Mesendoderm (in vitro differentiated cells): ENCODE results near the gene TIMP3.

Experiments used
- DNase-seq: peaks from one replicate; pipeline ENCODE4 v3.0.0; 2013
- H2AK5ac ChIP-seq: 2 replicates; pipeline ENCODE4 v1.6.1; 2013; ENCODE audit warnings: low read length, inconsistent platforms
- H2BK120ac ChIP-seq: 2 replicates; pipeline ENCODE4 v1.6.1; 2013; ENCODE audit warnings: low read depth, mild to moderate bottlenecking, low read length, moderate library complexity, mixed read lengths
- H2BK15ac ChIP-seq: replicated peaks from 2 replicates; pipeline ENCODE4 v1.6.1; 2013; ENCODE audit warnings: low read depth, mild to moderate bottlenecking, moderate library complexity
- H2BK5ac ChIP-seq: 2 replicates; pipeline ENCODE4 v1.6.1; 2013; ENCODE audit warnings: low read length, inconsistent platforms
- H3K18ac ChIP-seq: 2 replicates; pipeline ENCODE4 v1.6.1; 2013; ENCODE audit warnings: mild to moderate bottlenecking, low read length, mixed read lengths
- H3K23ac ChIP-seq: one replicate; pipeline ENCODE4 v1.6.1; 2013; ENCODE audit warnings: low read length
- H3K27ac ChIP-seq: 2 replicates; pipeline ENCODE4 v1.5.1; 2013; ENCODE audit warnings: low read depth, mild to moderate bottlenecking, inconsistent platforms, low read length, moderate library complexity
- H3K27me3 ChIP-seq: 2 replicates; pipeline ENCODE4 v1.6.1; 2013; ENCODE audit warnings: low read length, control low read depth, mild to moderate bottlenecking, inconsistent platforms; ENCODE audit not compliant: insufficient read depth, poor library complexity
- H3K36me3 ChIP-seq: 2 replicates; pipeline ENCODE4 v1.6.1; 2013; ENCODE audit warnings: low read length, inconsistent platforms; ENCODE audit not compliant: control insufficient read depth, insufficient read depth
- H3K4ac ChIP-seq: one replicate; pipeline ENCODE4 v1.6.1; 2013; ENCODE audit warnings: low read depth, mild to moderate bottlenecking, low read length, moderate library complexity
- H3K4me1 ChIP-seq: 2 replicates; pipeline ENCODE4 v1.6.1; 2013; ENCODE audit warnings: low read depth, low read length, inconsistent platforms; ENCODE audit not compliant: control insufficient read depth
- H3K4me2 ChIP-seq: 2 replicates; pipeline ENCODE4 v1.6.1; 2013; ENCODE audit warnings: low read length
- H3K4me3 ChIP-seq: 2 replicates; pipeline ENCODE4 v1.5.1; 2013; ENCODE audit warnings: mild to moderate bottlenecking, low read length
- H3K56ac ChIP-seq: one replicate; pipeline ENCODE4 v1.6.1; 2013; ENCODE audit warnings: low read length
- H3K79me1 ChIP-seq: 2 replicates; pipeline ENCODE4 v1.6.1; 2013; ENCODE audit warnings: low read length, inconsistent platforms
- H3K79me2 ChIP-seq: 2 replicates; pipeline ENCODE4 v1.6.1; 2013; ENCODE audit warnings: mild to moderate bottlenecking, low read length; ENCODE audit not compliant: control insufficient read depth, insufficient read depth
- H3K9ac ChIP-seq: 2 replicates; pipeline ENCODE4 v1.6.1; 2013; ENCODE audit warnings: low read length, inconsistent platforms
- H4K5ac ChIP-seq: one replicate; pipeline ENCODE4 v1.6.1; 2013; ENCODE audit warnings: low read length
- H4K8ac ChIP-seq: one replicate; pipeline ENCODE4 v1.6.1; 2013; ENCODE audit warnings: low read depth, mild to moderate bottlenecking, control low read depth, low read length, moderate library complexity
- WGBS: extraction: QIAGEN DNeasy Blood & Tissue Kit; methylation state at CpG from one replicate; pipeline ENCODE4 v1.1.7; 2013; ENCODE audit warnings: low lambda C conversion rate, missing lambda C conversion rate; ENCODE audit not compliant: insufficient coverage; ENCODE audit errors: extremely low coverage; 5-methylcytosine and 5-hydroxymethylcytosine counted together

TIMP3 gene

DNA sequence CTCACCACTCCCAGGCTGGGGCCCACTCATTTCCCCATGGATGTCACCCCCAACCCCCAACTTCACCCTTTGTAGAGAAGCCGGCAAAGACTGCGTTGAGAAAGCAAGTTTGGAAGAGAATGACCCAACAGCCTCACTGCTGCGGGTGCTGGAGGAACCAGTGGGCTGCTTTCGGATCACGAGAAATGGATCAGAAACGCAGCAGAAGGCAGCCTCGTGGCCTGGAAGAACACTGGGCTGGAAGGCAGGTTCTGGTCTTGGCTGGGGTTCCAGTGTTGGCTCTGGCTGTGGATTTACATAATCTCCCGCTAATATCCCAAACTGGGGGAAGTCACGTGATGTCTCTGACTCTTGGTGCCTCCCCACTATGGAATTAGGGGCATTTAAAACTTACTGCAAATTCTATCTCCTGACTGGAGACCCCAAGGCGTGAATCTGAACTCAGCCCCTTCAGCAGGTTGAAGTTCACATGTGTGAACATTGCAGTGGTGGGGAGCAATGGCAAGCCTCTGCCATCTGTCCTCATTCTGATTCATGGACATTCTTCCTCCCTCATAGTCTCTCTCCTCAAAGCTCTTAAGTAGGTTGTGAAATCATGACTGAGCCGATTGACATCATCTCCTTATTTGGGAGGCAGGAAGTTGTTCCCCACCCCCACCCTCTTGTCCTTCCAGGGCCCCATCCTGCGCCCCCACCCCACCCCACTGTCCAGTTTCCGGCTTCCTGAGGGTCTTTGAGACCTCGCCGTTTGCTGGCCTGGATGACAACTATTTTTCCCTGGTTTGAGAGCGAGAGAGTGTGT is 37.0 kb upstream of the TIMP3 start:
- H3K4ac ChIP-seq, result peak overlapping the region; percentile 2
- H3K18ac ChIP-seq, result no peak overlapping the region
- H3K36me3 ChIP-seq, result no peaks in the 10 kb centered on the region
- H3K9ac ChIP-seq, result no peak overlapping the region
- no peak overlapping the region for H2AK5ac ChIP-seq
- H3K27ac ChIP-seq, result no peak overlapping the region
- H3K56ac ChIP-seq, result no peak overlapping the region
- H3K79me1 ChIP-seq, result no peaks in the 10 kb centered on the region
- no peak overlapping the region for H3K23ac ChIP-seq
- no peak overlapping the region for H4K5ac ChIP-seq
- no peak overlapping the region for H3K4me3 ChIP-seq
- no peak overlapping the region for H4K8ac ChIP-seq
- H2BK15ac ChIP-seq, result no peak overlapping the region
- H3K4me2 ChIP-seq, result no peak overlapping the region
- no peaks in the 10 kb centered on the region for H3K27me3 ChIP-seq
- WGBS, result no CpG with 5 or more reads among the region's 16 CpGs
- H3K79me2 ChIP-seq, result no peaks in the 10 kb centered on the region
- no peak overlapping the region for H2BK5ac ChIP-seq
- no peaks in the 10 kb centered on the region for H3K4me1 ChIP-seq
- DNase-seq, result peak; percentile 79
- no peak overlapping the region for H2BK120ac ChIP-seq

- Histone ChIP-seq H2BK15ac (no peak overlapping the region), H2AK5ac (no peak overlapping the region), H2BK5ac (no peak overlapping the region), H3K4ac (no peak overlapping the region), H3K23ac (no peak overlapping the region), H3K27ac (no peak overlapping the region), H3K18ac (no peak overlapping the region), H3K4me2 (no peak overlapping the region), H3K4me1 (no peaks in the 10 kb centered on the region), H3K79me1 (no peaks in the 10 kb centered on the region), H4K5ac (no peak overlapping the region), H3K56ac (no peak overlapping the region), H3K79me2 (no peaks in the 10 kb centered on the region), H3K9ac (no peak overlapping the region), H3K4me3 (no peak overlapping the region), H4K8ac (no peak overlapping the region), H3K27me3 (no peaks in the 10 kb centered on the region), H2BK120ac (no peak overlapping the region), H3K36me3 (no peaks in the 10 kb centered on the region)
- DNase-seq, result no peak
- no CpG with 5 or more reads among the region's 12 CpGs for WGBS
These were observed 36.3 kb upstream of the TIMP3 start for GRCh38 chr22:32765132-32765618.

DNA sequence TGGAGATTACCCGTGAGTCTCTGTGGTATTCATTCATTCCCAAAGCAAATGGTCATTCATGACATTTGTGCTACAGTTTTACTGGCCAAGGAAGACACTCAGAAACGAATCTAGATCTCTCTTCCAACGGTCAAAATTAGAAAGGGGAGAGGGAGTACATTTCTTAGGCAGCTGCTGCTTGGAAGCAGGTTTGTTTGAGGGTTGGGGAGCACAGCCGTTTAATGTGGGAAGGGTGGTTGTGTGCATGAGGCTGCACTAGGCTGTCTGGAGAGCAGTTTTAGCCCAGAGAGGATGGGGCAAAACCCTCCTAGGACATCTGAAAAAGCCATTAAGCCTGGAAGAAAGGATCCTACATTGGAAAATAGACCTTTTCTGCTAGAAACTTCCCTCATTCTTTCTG is 29.7 kb upstream of the TIMP3 start:
- Histone ChIP-seq H2BK15ac (no peak overlapping the region), H3K18ac (no peak overlapping the region), H2AK5ac (no peak overlapping the region), H4K8ac (no peak overlapping the region), H3K9ac (no peak overlapping the region), H3K56ac (no peak overlapping the region), H3K4me1 (no peaks in the 10 kb centered on the region), H3K79me2 (no peaks in the 10 kb centered on the region), H3K4ac (no peak overlapping the region), H3K23ac (no peak overlapping the region), H3K27me3 (no peaks in the 10 kb centered on the region), H3K4me3 (no peak overlapping the region), H2BK5ac (no peak overlapping the region), H2BK120ac (no peak overlapping the region), H3K36me3 (no peaks in the 10 kb centered on the region), H4K5ac (no peak overlapping the region), H3K4me2 (no peak overlapping the region), H3K79me1 (no peaks in the 10 kb centered on the region), H3K27ac (no peak overlapping the region)
- no CpG with 5 or more reads among the region's 4 CpGs for WGBS
- no peak for DNase-seq

GRCh38 chr22:32775957-32776356 is 25.5 kb upstream of the TIMP3 start:
- no peak overlapping the region for H3K56ac ChIP-seq
- H3K4me2 ChIP-seq, result no peak overlapping the region
- no peaks in the 10 kb centered on the region for H3K36me3 ChIP-seq
- no peak overlapping the region for H4K5ac ChIP-seq
- no peak overlapping the region for H2BK15ac ChIP-seq
- H4K8ac ChIP-seq, result no peak overlapping the region
- no peak overlapping the region for H2AK5ac ChIP-seq
- H3K4me1 ChIP-seq, result peaks cover 2% of the 10 kb centered on the region
- no peak overlapping the region for H3K9ac ChIP-seq
- DNase-seq, result peak; percentile 60
- H3K4me3 ChIP-seq, result no peak overlapping the region
- no peak overlapping the region for H2BK5ac ChIP-seq
- no CpG with 5 or more reads among the region's 6 CpGs for WGBS
- no peak overlapping the region for H3K27ac ChIP-seq
- H3K18ac ChIP-seq, result no peak overlapping the region
- no peaks in the 10 kb centered on the region for H3K79me2 ChIP-seq
- no peaks in the 10 kb centered on the region for H3K27me3 ChIP-seq
- H2BK120ac ChIP-seq, result no peak overlapping the region
- no peak overlapping the region for H3K23ac ChIP-seq
- no peaks in the 10 kb centered on the region for H3K79me1 ChIP-seq
- no peak overlapping the region for H3K4ac ChIP-seq

DNA sequence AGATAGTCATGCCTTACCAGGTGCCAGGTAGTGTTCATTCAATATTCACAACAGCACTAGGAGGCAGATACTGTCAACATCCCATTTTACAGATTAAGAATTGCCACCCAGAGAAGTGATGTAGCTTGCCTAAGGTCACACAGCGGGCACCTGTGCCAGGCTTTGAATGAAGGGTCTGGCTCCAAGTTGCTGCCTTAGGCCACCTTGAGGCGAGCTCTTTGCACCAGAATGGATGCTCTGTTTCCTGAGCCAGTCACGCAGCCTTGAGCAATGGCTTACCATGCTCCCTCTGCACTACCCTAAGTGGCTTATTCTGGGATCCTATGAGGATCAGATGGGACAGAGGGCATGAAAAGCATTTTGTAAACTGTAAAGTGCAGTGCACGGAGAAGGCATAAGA is 25.1 kb upstream of the TIMP3 start:
- Histone ChIP-seq H3K4ac (no peak overlapping the region), H3K27me3 (no peaks in the 10 kb centered on the region)

DNA sequence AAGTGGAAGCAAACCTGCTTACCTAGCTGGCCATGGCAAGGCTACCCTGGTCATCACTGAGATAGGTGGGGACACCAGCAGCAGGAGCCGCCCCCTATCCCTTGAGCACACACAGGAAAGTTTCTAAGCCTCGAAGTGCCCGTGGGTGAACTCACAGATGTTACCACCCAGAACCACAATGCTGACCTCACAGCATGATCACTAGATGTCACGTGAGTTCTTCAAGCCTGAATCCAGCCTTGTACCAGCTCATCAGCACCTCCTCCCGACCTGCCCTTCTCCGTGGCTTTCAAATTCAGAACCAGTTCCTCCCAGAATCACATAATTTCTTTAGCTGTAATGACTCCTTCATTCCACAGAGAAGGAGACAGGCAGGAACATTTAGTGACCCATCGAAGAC is 24.7 kb upstream of the TIMP3 start:
- WGBS, result no CpG with 5 or more reads among the region's 7 CpGs
- H2BK120ac ChIP-seq, result no peak overlapping the region
- H2BK5ac ChIP-seq, result no peak overlapping the region
- H3K27me3 ChIP-seq, result no peaks in the 10 kb centered on the region
- no peaks in the 10 kb centered on the region for H3K36me3 ChIP-seq
- no peak overlapping the region for H3K9ac ChIP-seq
- no peak overlapping the region for H4K8ac ChIP-seq
- H3K56ac ChIP-seq, result no peak overlapping the region
- no peak overlapping the region for H3K18ac ChIP-seq
- H3K79me2 ChIP-seq, result no peaks in the 10 kb centered on the region
- no peaks in the 10 kb centered on the region for H3K79me1 ChIP-seq
- H2AK5ac ChIP-seq, result no peak overlapping the region
- no peak overlapping the region for H3K27ac ChIP-seq
- H3K23ac ChIP-seq, result no peak overlapping the region
- H3K4me3 ChIP-seq, result no peak overlapping the region
- no peak overlapping the region for H4K5ac ChIP-seq
- H3K4me1 ChIP-seq, result peaks cover 2% of the 10 kb centered on the region
- H3K4me2 ChIP-seq, result no peak overlapping the region
- H3K4ac ChIP-seq, result no peak overlapping the region
- no peak overlapping the region for H2BK15ac ChIP-seq
- no peak for DNase-seq

More for the DNA sequence above, 25.1 kb upstream of the TIMP3 start:
- H3K23ac ChIP-seq, result no peak overlapping the region
- no peak overlapping the region for H2AK5ac ChIP-seq
- H2BK15ac ChIP-seq, result no peak overlapping the region
- H4K8ac ChIP-seq, result no peak overlapping the region
- no peaks in the 10 kb centered on the region for H3K79me2 ChIP-seq
- DNase-seq, result no peak
- no peaks in the 10 kb centered on the region for H3K79me1 ChIP-seq
- H3K27ac ChIP-seq, result no peak overlapping the region
- H3K4me2 ChIP-seq, result no peak overlapping the region
- H3K18ac ChIP-seq, result no peak overlapping the region
- H4K5ac ChIP-seq, result no peak overlapping the region
- H3K56ac ChIP-seq, result no peak overlapping the region
- no peak overlapping the region for H2BK5ac ChIP-seq
- no CpG with 5 or more reads among the region's 4 CpGs for WGBS
- no peak overlapping the region for H3K9ac ChIP-seq
- H2BK120ac ChIP-seq, result no peak overlapping the region
- peaks cover 2% of the 10 kb centered on the region for H3K4me1 ChIP-seq
- H3K36me3 ChIP-seq, result no peaks in the 10 kb centered on the region
- no peak overlapping the region for H3K4me3 ChIP-seq
